Subcutaneous adipose tissue (tissue), 4 donors: ENCODE measurements around the gene CNTN4. TPM values are rescaled to one million over a fixed set of nuclear protein-coding genes. Genes with fewer than 3 reads are reported as not detected.

ENCODE experiments used
- CTCF ChIP-seq: fragments of 450-650 bp; IDR thresholded peaks from one replicate; pipeline ENCODE4 v1.5.1; 2016; ENCODE audit warnings: low read depth, mild to moderate bottlenecking, control low read depth, antibody characterized with exemption, moderate library complexity
- total RNA-seq, 4 donors: library from RNA; depleted of rRNA; stranded (reverse); fragments of >200 nt; gene quantifications; one replicate each; pipeline ENCODE4 v1.1.0, GENCODE V29; 2016

CNTN4 gene
- total RNA-seq, 4 donors from 2014 or later, result 4.2 to 10.5 (median 4.6) TPM

- no peak for TF ChIP-seq CTCF
Measured at GRCh38 chr3:2643606-2644005, 544.9 kb downstream of the CNTN4 start.

GRCh38 chr3:2645001-2645400 is 546.3 kb downstream of the CNTN4 start:
- TF ChIP-seq CTCF, result no peak

- TF ChIP-seq CTCF, result no peak
Measured at GRCh38 chr3:2650746-2651145, 552.1 kb downstream of the CNTN4 start.

- TF ChIP-seq CTCF, result no peak
Measured at GRCh38 chr3:2652386-2652785, 553.7 kb downstream of the CNTN4 start.

- TF ChIP-seq CTCF, result no peak
Measured at GRCh38 chr3:2653706-2654105, 555.0 kb downstream of the CNTN4 start.

- TF ChIP-seq CTCF, result no peak
Measured at GRCh38 chr3:2655229-2655701, 556.6 kb downstream of the CNTN4 start.

- TF ChIP-seq CTCF, result no peak
Measured at GRCh38 chr3:2656806-2657777, 558.4 kb downstream of the CNTN4 start.
